Peyer's patch (tissue), 4 donors: ENCODE measurements around the gene LZIC. TPM values are rescaled to one million over a fixed set of nuclear protein-coding genes. Genes with fewer than 3 reads are reported as not detected.

Source experiments
- DNase-seq, 3 donors: peaks; one replicate each; pipeline ENCODE4 v3.0.0-alpha.2; 2017 to 2019
- H3K27ac ChIP-seq, 4 donors: fragments of 200-600 bp; sonication (generic); one replicate each; pipeline ENCODE4 v1.5.1; 2016 to 2019
- H3K27me3 ChIP-seq, 2 donors: fragments of 200-600 bp; sonication (generic); one replicate each; pipeline ENCODE4 v1.5.1; 2019
- H3K36me3 ChIP-seq, 3 donors: fragments of 200-600 bp; sonication (generic); one replicate each; pipeline ENCODE4 v1.5.1; 2016 to 2019
- H3K4me1 ChIP-seq, 4 donors: fragments of 200-600 bp; sonication (generic); one replicate each; pipeline ENCODE4 v1.5.1; 2016 to 2019
- H3K4me3 ChIP-seq, 4 donors: fragments of 200-600 bp; sonication (generic); 1 replicate in 3 of 4; 2 replicates in 1 of 4; pipeline ENCODE4 v1.5.1; 2016 to 2019; ENCODE audit warnings: mild to moderate bottlenecking in 1 of 4
- H3K9me3 ChIP-seq, 4 donors: fragments of 200-600 bp; sonication (generic); one replicate each; pipeline ENCODE4 v1.5.1; 2016 to 2019; ENCODE audit warnings: mild to moderate bottlenecking in 1 of 4
- POLR2A ChIP-seq, 2 donors: fragments of 450-650 bp; IDR thresholded peaks; one replicate each; pipeline ENCODE4 v1.5.1; 2017; ENCODE audit warnings: antibody characterized with exemption in 2 of 2, mild to moderate bottlenecking in 2 of 2, moderate library complexity in 2 of 2
- small RNA-seq, 2 donors: library from RNA; depleted of rRNA; stranded (forward); fragments of <200 nt; gene quantifications; one replicate each; pipeline ENCODE3, GENCODE V24; 2016
- total RNA-seq, 4 donors: library from RNA; depleted of rRNA; stranded (reverse); fragments of >200 nt; gene quantifications; one replicate each; pipeline ENCODE4 v1.1.0, GENCODE V29; 2016

The LZIC gene
- total RNA-seq, 4 donors from 2014 or later: 20.2 to 38.8 (median 31.6) TPM

- Histone ChIP-seq H3K27me3 (no peaks in the 10 kb centered on the region), H3K27ac (no peak overlapping the region), H3K36me3 (no peaks in the 10 kb centered on the region), H3K4me3 (no peak overlapping the region), H3K9me3 (no peaks in the 10 kb centered on the region), H3K4me1 (no peaks in the 10 kb centered on the region)
- DNase-seq: no peak
- TF ChIP-seq POLR2A (IDR thresholded peaks at IDR 0.05): no peak
Observed at GRCh38 chr1:9881838-9882249, 61.3 kb downstream of the LZIC start.

Small RNA genes within 50 kb of the gene (small RNA-seq; reads per million reads assigned to genes)
- 0.19 to 0.64 reads per million in 2 donors for gene MIR5697

Other genes with a start within 250 kb of the LZIC start
- gene CLSTN1, start 119.4 kb downstream of the LZIC start, total RNA-seq: 100 to 1,000 TPM in 2 of 4 donors, 10 to 100 TPM in 2; 47.9 to 107 (median 103) TPM
- 10 to 100 TPM; 24.0 to 30.5 (median 28.5) TPM for gene CTNNBIP1, start 33.1 kb downstream of the LZIC start, total RNA-seq
- 10 to 100 TPM in 3 of 4 donors, 1 to 10 TPM in 1; 5.8 to 27.9 (median 18.8) TPM for gene NMNAT1, start 84 bp upstream of the LZIC start, total RNA-seq
- gene RBP7, start 53.8 kb upstream of the LZIC start, total RNA-seq: 1 to 10 TPM in 1 of 4 donors, not detected in 3; 2.3 TPM
- gene UBE4B, start 89.6 kb upstream of the LZIC start, total RNA-seq: 100 to 1,000 TPM in 1 of 4 donors, 10 to 100 TPM in 3; 40.3 to 102 (median 67.8) TPM